ENCODE measurements around the gene ITPRID1.

DNA sequence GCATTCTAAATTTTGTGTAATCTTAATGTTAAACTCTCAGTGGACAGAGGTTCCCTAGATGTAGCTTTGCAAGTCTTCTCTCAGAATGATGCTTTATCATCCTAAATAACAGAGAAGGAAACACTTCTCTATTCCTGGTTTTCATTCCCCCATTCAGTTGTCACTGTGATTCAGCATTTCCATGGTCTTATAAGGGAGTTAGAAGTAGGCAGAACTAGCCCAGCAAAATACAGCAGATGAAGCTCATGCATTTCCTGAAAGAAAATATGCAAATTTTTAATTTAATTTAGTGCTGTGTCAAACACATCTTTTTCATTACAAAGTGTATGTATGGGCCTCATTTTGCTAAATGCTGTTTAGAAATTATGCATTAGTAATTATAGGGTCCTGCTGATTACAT is 70.1 kb downstream of the ITPRID1 start:
- TF ChIP-seq CTCF (IDR thresholded peaks at IDR 0.05) (no peak), ZFX (IDR thresholded peaks at IDR 0.05; ENCODE audit: borderline replicate concordance) (no peak)
